ENCODE data around the gene WWC2.

The WWC2 gene

GRCh38 chr4:183241322-183241640, 142.2 kb downstream of the WWC2 start:
- no peak for TF ChIP-seq EZH2phosphoT487 (IDR thresholded peaks at IDR 0.05; ENCODE audit: borderline replicate concordance, low read length)
- TF ChIP-seq, protein P1, sequence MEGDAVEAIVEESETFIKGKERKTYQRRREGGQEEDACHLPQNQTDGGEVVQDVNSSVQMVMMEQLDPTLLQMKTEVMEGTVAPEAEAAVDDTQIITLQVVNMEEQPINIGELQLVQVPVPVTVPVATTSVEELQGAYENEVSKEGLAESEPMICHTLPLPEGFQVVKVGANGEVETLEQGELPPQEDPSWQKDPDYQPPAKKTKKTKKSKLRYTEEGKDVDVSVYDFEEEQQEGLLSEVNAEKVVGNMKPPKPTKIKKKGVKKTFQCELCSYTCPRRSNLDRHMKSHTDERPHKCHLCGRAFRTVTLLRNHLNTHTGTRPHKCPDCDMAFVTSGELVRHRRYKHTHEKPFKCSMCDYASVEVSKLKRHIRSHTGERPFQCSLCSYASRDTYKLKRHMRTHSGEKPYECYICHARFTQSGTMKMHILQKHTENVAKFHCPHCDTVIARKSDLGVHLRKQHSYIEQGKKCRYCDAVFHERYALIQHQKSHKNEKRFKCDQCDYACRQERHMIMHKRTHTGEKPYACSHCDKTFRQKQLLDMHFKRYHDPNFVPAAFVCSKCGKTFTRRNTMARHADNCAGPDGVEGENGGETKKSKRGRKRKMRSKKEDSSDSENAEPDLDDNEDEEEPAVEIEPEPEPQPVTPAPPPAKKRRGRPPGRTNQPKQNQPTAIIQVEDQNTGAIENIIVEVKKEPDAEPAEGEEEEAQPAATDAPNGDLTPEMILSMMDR (IDR thresholded peaks at IDR 0.05; ENCODE audit: low read depth, low read length, poor library complexity, severe bottlenecking) = no peak

GRCh38 chr4:183241721-183242151, 142.7 kb downstream of the WWC2 start:
- Histone ChIP-seq H3K27me3 (ENCODE audit: control insufficient read depth, low read length) (no peaks in the 10 kb centered on the region), H3K4me1 (ENCODE audit: control insufficient read depth, low read length) (no peaks in the 10 kb centered on the region), H3K4me3 (ENCODE audit: low read length) (no peak overlapping the region), H3K27ac (ENCODE audit: low read depth, low read length) (no peak overlapping the region), H3K4me2 (ENCODE audit: low read length) (no peak overlapping the region), H3K9me3 (ENCODE audit: control insufficient read depth, insufficient read depth, low read length) (no peaks in the 10 kb centered on the region), H3F3A (ENCODE audit: control insufficient read depth, insufficient read depth) (no peaks in the 10 kb centered on the region), H4K20me1 (ENCODE audit: control insufficient read depth, insufficient read depth, low read depth, low read length) (no peaks in the 10 kb centered on the region), H3K36me3 (ENCODE audit: control insufficient read depth, low read length) (no peaks in the 10 kb centered on the region), H3K9me2 (replicated peaks; ENCODE audit: control insufficient read depth, low read length) (no peaks in the 10 kb centered on the region), H3K79me2 (ENCODE audit: control insufficient read depth, low read length) (no peaks in the 10 kb centered on the region)
- TF ChIP-seq, protein P1 (IDR thresholded peaks at IDR 0.05; ENCODE audit: low read depth, low read length, poor library complexity, severe bottlenecking) = no peak
- no peak for TF ChIP-seq EZH2phosphoT487 (IDR thresholded peaks at IDR 0.05; ENCODE audit: borderline replicate concordance, low read length)

More at GRCh38 chr4:183241322-183241640, 142.2 kb downstream of the WWC2 start:
- no peaks in the 10 kb centered on the region for H3K79me2 ChIP-seq (ENCODE audit: control insufficient read depth, low read length)
- H3K4me1 ChIP-seq (ENCODE audit: control insufficient read depth, low read length) = no peaks in the 10 kb centered on the region
- no peaks in the 10 kb centered on the region for H3K36me3 ChIP-seq (ENCODE audit: control insufficient read depth, low read length)
- no peak overlapping the region for H3K27ac ChIP-seq (ENCODE audit: low read depth, low read length)
- H3K9me3 ChIP-seq (ENCODE audit: control insufficient read depth, insufficient read depth, low read length) = no peaks in the 10 kb centered on the region
- H3K4me2 ChIP-seq (ENCODE audit: low read length) = no peak overlapping the region
- no peaks in the 10 kb centered on the region for H3K9me2 ChIP-seq (replicated peaks; ENCODE audit: control insufficient read depth, low read length)
- no peaks in the 10 kb centered on the region for H3F3A ChIP-seq (ENCODE audit: control insufficient read depth, insufficient read depth)
- no peaks in the 10 kb centered on the region for H3K27me3 ChIP-seq (ENCODE audit: control insufficient read depth, low read length)
- H4K20me1 ChIP-seq (ENCODE audit: control insufficient read depth, insufficient read depth, low read depth, low read length) = no peaks in the 10 kb centered on the region
- H3K4me3 ChIP-seq (ENCODE audit: low read length) = no peak overlapping the region

- Histone ChIP-seq H3F3A (ENCODE audit: control insufficient read depth, insufficient read depth) (no peaks in the 10 kb centered on the region), H3K9me3 (ENCODE audit: control insufficient read depth, insufficient read depth, low read length) (no peaks in the 10 kb centered on the region), H3K4me3 (ENCODE audit: low read length) (no peak overlapping the region), H3K79me2 (ENCODE audit: control insufficient read depth, low read length) (no peaks in the 10 kb centered on the region), H3K27me3 (ENCODE audit: control insufficient read depth, low read length) (no peaks in the 10 kb centered on the region), H3K36me3 (ENCODE audit: control insufficient read depth, low read length) (no peaks in the 10 kb centered on the region), H3K4me1 (ENCODE audit: control insufficient read depth, low read length) (no peaks in the 10 kb centered on the region), H3K27ac (ENCODE audit: low read depth, low read length) (no peak overlapping the region), H3K9me2 (replicated peaks; ENCODE audit: control insufficient read depth, low read length) (no peaks in the 10 kb centered on the region), H4K20me1 (ENCODE audit: control insufficient read depth, insufficient read depth, low read depth, low read length) (no peaks in the 10 kb centered on the region), H3K4me2 (ENCODE audit: low read length) (no peak overlapping the region)
- no peak for TF ChIP-seq EZH2phosphoT487 (IDR thresholded peaks at IDR 0.05; ENCODE audit: borderline replicate concordance, low read length)
- TF ChIP-seq, protein P1 (IDR thresholded peaks at IDR 0.05; ENCODE audit: low read depth, low read length, poor library complexity, severe bottlenecking) = no peak
Measured at GRCh38 chr4:183242291-183242690, 143.2 kb downstream of the WWC2 start.

DNA sequence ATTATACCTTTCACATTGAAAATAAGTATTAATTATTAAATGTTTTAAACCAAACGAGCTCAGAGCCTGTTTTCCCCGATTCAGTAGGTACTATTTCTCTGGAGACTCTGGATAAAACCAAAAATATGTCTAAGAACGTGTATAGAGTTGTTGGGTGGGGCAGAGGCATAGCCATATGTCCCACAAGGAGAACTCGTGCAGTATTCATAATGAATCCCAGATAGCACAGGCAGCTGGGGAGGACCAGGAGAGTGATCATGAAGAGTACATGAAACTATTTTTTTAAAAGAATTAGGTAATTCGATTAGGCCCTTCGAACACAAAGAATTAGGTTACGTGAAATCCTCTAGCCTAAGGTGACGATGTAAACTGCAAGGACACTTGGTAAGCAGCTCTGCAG, 145.0 kb downstream of the WWC2 start:
- Histone ChIP-seq H3K4me2 (ENCODE audit: low read length) (no peak overlapping the region), H3F3A (ENCODE audit: control insufficient read depth, insufficient read depth) (no peaks in the 10 kb centered on the region), H3K4me3 (ENCODE audit: low read length) (no peak overlapping the region), H3K9me2 (replicated peaks; ENCODE audit: control insufficient read depth, low read length) (no peaks in the 10 kb centered on the region), H3K79me2 (ENCODE audit: control insufficient read depth, low read length) (no peaks in the 10 kb centered on the region), H3K27ac (ENCODE audit: low read depth, low read length) (no peak overlapping the region), H3K36me3 (ENCODE audit: control insufficient read depth, low read length) (no peaks in the 10 kb centered on the region), H3K4me1 (ENCODE audit: control insufficient read depth, low read length) (no peaks in the 10 kb centered on the region), H4K20me1 (ENCODE audit: control insufficient read depth, insufficient read depth, low read depth, low read length) (no peaks in the 10 kb centered on the region), H3K9me3 (ENCODE audit: control insufficient read depth, insufficient read depth, low read length) (no peaks in the 10 kb centered on the region), H3K27me3 (ENCODE audit: control insufficient read depth, low read length) (no peaks in the 10 kb centered on the region)
- no peak for TF ChIP-seq EZH2phosphoT487 (IDR thresholded peaks at IDR 0.05; ENCODE audit: borderline replicate concordance, low read length)
- TF ChIP-seq, protein P1 (IDR thresholded peaks at IDR 0.05; ENCODE audit: low read depth, low read length, poor library complexity, severe bottlenecking) = no peak

Data from DOHH2 (cell line).